GM10266 (cell line): ENCODE results near the gene SCN10A.

Experiments used
- DNase-seq: peaks from one replicate; pipeline ENCODE4 v3.0.0; 2012; ENCODE audit errors: extremely low spot score
- CTCF ChIP-seq: IDR thresholded peaks from 2 replicates; pipeline ENCODE4 v1.5.1; 2012; ENCODE audit warnings: mild to moderate bottlenecking, low read depth; ENCODE audit not compliant: control insufficient read depth, insufficient read depth; ENCODE audit errors: missing control alignments

The SCN10A gene

GRCh38 chr3:38755130-38755529 is 60.9 kb downstream of the SCN10A start:
- no peak for TF ChIP-seq CTCF
- DNase-seq = no peak

- no peak for TF ChIP-seq CTCF
- no peak for DNase-seq
These were observed 69.4 kb downstream of the SCN10A start for GRCh38 chr3:38746641-38747040.

- TF ChIP-seq CTCF = no peak
- DNase-seq = no peak
These were observed 73.0 kb downstream of the SCN10A start for GRCh38 chr3:38743043-38743442.

- no peak for TF ChIP-seq CTCF
- DNase-seq = no peak
These were observed 73.5 kb downstream of the SCN10A start for GRCh38 chr3:38742550-38742949.

- TF ChIP-seq CTCF = no peak
These were observed 75.5 kb downstream of the SCN10A start for GRCh38 chr3:38740537-38740936.

GRCh38 chr3:38739931-38740330 is 76.1 kb downstream of the SCN10A start:
- DNase-seq = no peak
- TF ChIP-seq CTCF = no peak

More at GRCh38 chr3:38740537-38740936, 75.5 kb downstream of the SCN10A start:
- DNase-seq = no peak

- TF ChIP-seq CTCF = no peak
- no peak for DNase-seq
These were observed 76.7 kb downstream of the SCN10A start for GRCh38 chr3:38739396-38739689.
